ENCODE data around the gene ISYNA1.

ISYNA1 gene

GRCh38 chr19:18428787-18429674 is 8.9 kb downstream of the ISYNA1 start:
- TF ChIP-seq CTCF (IDR thresholded peaks at IDR 0.05; ENCODE audit: borderline replicate concordance, control extremely low read depth, extremely low read depth, insufficient read depth, missing control alignments) = no peak

DNA sequence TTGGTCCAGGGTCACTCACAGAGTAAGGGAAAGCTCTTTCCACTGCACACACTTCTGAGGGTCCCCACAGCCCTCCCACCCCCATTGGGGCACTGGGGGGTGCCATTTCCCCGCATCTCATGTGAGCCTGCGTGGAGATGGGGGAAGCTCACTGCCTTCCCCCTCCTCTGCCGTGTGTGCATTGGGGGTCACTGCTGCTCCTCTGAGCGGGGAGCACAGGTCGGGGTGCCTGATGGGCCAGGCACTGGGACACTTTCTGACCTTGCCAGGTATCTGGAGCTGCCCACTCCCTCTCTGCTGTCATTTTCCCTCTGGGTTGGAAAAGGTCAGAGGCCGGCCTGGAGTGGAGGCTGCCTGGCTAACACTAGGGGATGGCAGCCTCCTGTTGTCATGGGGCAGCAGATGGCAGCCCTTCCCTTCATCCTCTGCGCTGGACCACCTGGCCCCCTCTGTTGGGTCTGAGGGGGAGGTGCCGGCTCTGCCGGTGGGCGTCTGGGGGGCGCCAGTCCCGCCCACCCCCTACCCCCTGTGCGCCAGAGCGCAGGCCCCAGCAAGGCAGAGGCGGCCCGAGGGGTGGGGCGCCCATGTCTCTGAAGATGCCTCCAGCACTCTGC is 9.7 kb downstream of the ISYNA1 start:
- in situ Hi-C loops (cut with MboI; ENCODE audit: low sequenced_read_pairs, unreplicated experiment) = no loop called here
- no peak for DNase-seq (ENCODE audit: low spot score)
- TF ChIP-seq CTCF (IDR thresholded peaks at IDR 0.05; ENCODE audit: borderline replicate concordance, control extremely low read depth, extremely low read depth, insufficient read depth, missing control alignments) = no peak

More at GRCh38 chr19:18428787-18429674, 8.9 kb downstream of the ISYNA1 start:
- in situ Hi-C loops (cut with MboI; ENCODE audit: low sequenced_read_pairs, unreplicated experiment) = no loop called here
- DNase-seq (ENCODE audit: low spot score) = peak; percentile 95

DNA sequence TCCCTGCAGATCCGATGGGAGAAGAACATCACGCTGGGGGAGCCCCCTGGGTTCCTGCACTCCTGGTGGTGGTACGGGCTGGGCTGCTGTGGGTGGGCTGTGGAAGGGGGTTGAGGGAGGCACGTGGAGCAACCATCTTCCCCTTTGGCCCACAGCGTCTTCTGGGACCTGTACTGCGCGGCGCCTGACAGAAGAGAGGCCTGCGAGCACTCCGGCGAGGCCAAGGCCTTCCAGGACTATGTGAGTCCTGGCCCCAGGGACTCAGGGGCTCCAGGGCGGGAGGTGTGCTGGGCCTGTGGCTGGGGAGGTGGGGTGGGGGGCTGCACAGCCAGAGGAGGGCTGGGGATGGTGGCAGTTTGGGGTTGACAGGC is 10.2 kb downstream of the ISYNA1 start:
- DNase-seq (ENCODE audit: low spot score) = no peak
- in situ Hi-C loops (cut with MboI; ENCODE audit: low sequenced_read_pairs, unreplicated experiment) = no loop called here
- no peak for TF ChIP-seq CTCF (IDR thresholded peaks at IDR 0.05; ENCODE audit: borderline replicate concordance, control extremely low read depth, extremely low read depth, insufficient read depth, missing control alignments)

DNA sequence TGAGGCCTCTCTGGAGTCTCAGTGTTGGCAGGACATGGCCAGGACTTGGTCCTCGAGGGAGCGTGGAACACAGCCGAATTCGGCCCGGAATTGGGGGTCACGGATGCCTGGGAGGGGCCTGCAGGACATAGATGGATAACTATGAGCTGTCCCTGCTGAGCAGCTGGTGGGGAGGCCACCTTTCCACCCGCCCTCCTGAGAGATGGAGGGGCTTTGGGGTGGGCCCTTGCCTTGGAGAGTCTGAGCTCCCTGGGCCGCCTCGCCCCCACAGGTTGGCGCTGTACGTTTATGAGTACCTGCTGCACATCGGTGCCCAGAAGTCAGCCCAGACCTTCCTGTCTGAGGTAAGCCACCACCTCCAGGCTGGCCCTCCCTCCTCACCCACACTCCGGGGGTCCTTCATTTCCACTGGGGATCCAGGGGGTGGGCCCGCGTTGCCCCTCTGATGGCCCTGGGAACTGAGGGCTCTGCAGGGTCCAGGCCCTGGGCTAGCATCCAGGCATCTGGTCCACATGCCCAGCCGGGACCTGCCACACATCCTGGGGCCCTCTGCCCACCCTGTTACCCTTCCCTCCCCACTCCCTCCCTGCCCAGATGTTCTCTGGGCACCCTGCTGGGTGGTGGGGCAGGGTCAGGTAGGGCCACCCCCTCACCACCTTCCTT is 10.7 kb downstream of the ISYNA1 start:
- no peak for DNase-seq (ENCODE audit: low spot score)
- TF ChIP-seq CTCF (IDR thresholded peaks at IDR 0.05; ENCODE audit: borderline replicate concordance, control extremely low read depth, extremely low read depth, insufficient read depth, missing control alignments) = no peak
- in situ Hi-C loops (cut with MboI; ENCODE audit: low sequenced_read_pairs, unreplicated experiment) = no loop called here

GRCh38 chr19:18426416-18426767 is 11.5 kb downstream of the ISYNA1 start:
- no peak for TF ChIP-seq CTCF (IDR thresholded peaks at IDR 0.05; ENCODE audit: borderline replicate concordance, control extremely low read depth, extremely low read depth, insufficient read depth, missing control alignments)
- in situ Hi-C loops (cut with MboI; ENCODE audit: low sequenced_read_pairs, unreplicated experiment) = no loop called here
- no peak for DNase-seq (ENCODE audit: low spot score)

GRCh38 chr19:18425515-18426415 is 12.2 kb downstream of the ISYNA1 start:
- no peak for TF ChIP-seq CTCF (IDR thresholded peaks at IDR 0.05; ENCODE audit: borderline replicate concordance, control extremely low read depth, extremely low read depth, insufficient read depth, missing control alignments)
- in situ Hi-C loops (cut with MboI; ENCODE audit: low sequenced_read_pairs, unreplicated experiment) = no loop called here
- DNase-seq (ENCODE audit: low spot score) = no peak
